ENCODE data around the gene CD164. TPM values are rescaled to one million over a fixed set of nuclear protein-coding genes. Genes with fewer than 3 reads are reported as not detected.

CD164 gene
- 244 and 285 TPM in 2 replicates for total RNA-seq

DNA sequence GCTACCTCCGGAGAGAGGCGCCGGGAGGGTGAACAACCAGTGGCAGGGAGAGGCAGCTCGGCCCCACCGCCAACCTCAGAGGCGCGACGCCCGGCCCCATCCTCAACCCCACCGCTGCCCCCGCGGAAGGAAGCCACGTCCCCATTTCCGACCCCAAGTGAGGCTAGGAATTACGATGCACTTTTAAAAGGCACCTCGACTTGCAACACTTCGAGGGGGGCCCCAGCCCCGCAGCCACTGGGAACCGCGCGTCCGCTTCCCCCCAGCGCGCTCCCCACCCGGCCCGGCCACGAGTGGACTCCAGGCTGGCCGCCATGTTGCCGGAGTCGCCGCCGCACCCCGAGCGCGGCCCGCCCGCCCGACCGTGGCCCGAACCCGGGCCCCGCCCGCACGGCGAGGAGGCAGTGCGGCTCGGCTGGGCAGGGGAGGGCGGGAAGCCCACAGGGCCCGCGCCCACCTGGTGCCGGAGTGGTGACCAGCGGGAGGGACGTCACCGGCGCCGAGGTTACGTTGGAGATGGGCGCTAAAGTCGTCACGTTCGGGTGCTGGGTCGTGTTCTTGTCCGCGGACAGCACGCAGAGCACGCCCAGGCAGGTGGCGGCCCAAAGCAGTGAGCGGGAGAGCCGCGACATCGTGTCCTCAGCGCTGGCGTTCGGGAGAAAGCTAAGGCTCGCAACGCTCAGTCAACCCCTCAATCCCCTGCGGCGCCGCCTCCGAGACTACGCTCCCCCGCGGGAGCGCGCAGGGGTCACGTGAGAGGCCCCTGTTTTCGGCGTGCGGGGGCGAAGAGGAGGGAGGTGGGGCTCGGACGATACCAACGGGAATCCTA, at the start of gene CD164:
Gene CD164, minus strand, starts transcription at position 721 of the 829 bp plus-strand sequence. Its CDS starts 89 bp downstream, at position 632.

Other genes with a start within 250 kb of the CD164 start
- 3.3 and 5.0 TPM in 2 replicates for gene PPIL6, start 58.2 kb upstream of the CD164 start, total RNA-seq
- gene SMPD2, start 58.3 kb upstream of the CD164 start, total RNA-seq = 7.7 and 8.6 TPM in 2 replicates
- gene MICAL1, start 73.3 kb upstream of the CD164 start, total RNA-seq = 50.4 and 71.4 TPM in 2 replicates
- gene ZBTB24, start 100.8 kb upstream of the CD164 start, total RNA-seq = 6.1 and 6.6 TPM in 2 replicates

Measured in smooth muscle cell of the pulmonary artery (primary cell).